Heart right ventricle (tissue), 16 donors: ENCODE results near the gene RBM38. TPM values are rescaled to one million over a fixed set of nuclear protein-coding genes. Genes with fewer than 3 reads are reported as not detected.

Experiments
- ATAC-seq, 8 donors: fragments of 200-7000 bp; cut with Tn5 transposase; one replicate each; pipeline ENCODE4 v1.9.1; 2020; ENCODE audit warnings: mild to moderate bottlenecking in 8 of 8, moderate library complexity in 8 of 8, moderate number of reproducible peaks in 1 of 8
- DNase-seq, 2 donors: peaks; one replicate each; pipeline ENCODE4 v3.0.0-alpha.2; 2020
- H3K27ac ChIP-seq, 10 donors: fragments of 200-600 bp; sonication (generic) in 2 of 10; one replicate each; pipeline versions ENCODE4 v1.5.0 to v1.8.0; 2020 to 2022; ENCODE audit warnings: mild to moderate bottlenecking in 3 of 10
- H3K27me3 ChIP-seq, 7 donors: fragments of 200-600 bp; one replicate each; pipeline ENCODE4 v1.8.0; 2021 to 2022; ENCODE audit warnings: mild to moderate bottlenecking in 2 of 7
- H3K36me3 ChIP-seq, 9 donors: fragments of 200-600 bp; sonication (generic) in 1 of 9; one replicate each; pipeline versions ENCODE4 v1.5.0 to v1.8.0; 2020 to 2022; ENCODE audit warnings: mild to moderate bottlenecking in 2 of 9
- H3K4me1 ChIP-seq, 9 donors: fragments of 200-600 bp; sonication (generic) in 1 of 9; one replicate each; pipeline versions ENCODE4 v1.5.0 to v1.8.0; 2020 to 2022; ENCODE audit warnings: mild to moderate bottlenecking in 4 of 9
- H3K4me3 ChIP-seq, 10 donors: fragments of 200-600 bp; sonication (generic) in 2 of 10; one replicate each; pipeline versions ENCODE4 v1.5.0 to v1.8.0; 2020 to 2022; ENCODE audit warnings: mild to moderate bottlenecking in 7 of 10, moderate library complexity in 2 of 10
- H3K9me3 ChIP-seq, 11 donors: fragments of 200-600 bp in 10 of 11; sonication (generic) in 2 of 11; one replicate each; pipeline versions ENCODE4 v1.5.0 to v1.8.0; 2013 to 2022; ENCODE audit warnings: mild to moderate bottlenecking in 2 of 11, control low read depth in 1 of 11, moderate library complexity in 1 of 11
- WGBS, 2 donors: extraction: QIAGEN DNeasy Blood & Tissue Kit; methylation state at CpG; one replicate each; pipeline ENCODE4 v1.1.7; 2013; ENCODE audit warnings: inconsistent platforms in 1 of 2; 5-methylcytosine and 5-hydroxymethylcytosine counted together
- intact Hi-C, 10 donors: fragments of 100-400 bp; cut with DNase I; formaldehyde crosslinking; loops; one replicate each; pipeline versions ENCODE4 v1.11.1 to v1.14.2; 2022
- long read RNA-seq, 3 donors: library from polyadenylated mRNA; unstranded; transcript quantifications; one replicate each; pipeline ENCODE4 v2.0.0, GENCODE V29; 2020 to 2021
- polyA plus RNA-seq, 2 donors: library from polyadenylated mRNA; stranded (reverse); fragments of 200-250 nt; gene quantifications; one replicate each; pipeline ENCODE4 v1.2.3, GENCODE V29; 2013
- total RNA-seq, 10 donors: library from RNA; stranded (reverse); fragmentation: NEBNext Ultra II Directional in 3 of 10; extraction: Animal tissue kit (Norgen Biotek cat#: 25700) in 3 of 10; gene quantifications; one replicate each; pipeline versions ENCODE4 v1.2.1 to v1.2.4, GENCODE V29; 2021 to 2023
- TF ChIP-seq, protein P1 (sequence below), 9 donors: fragments of 200-600 bp; sonication (generic) in 2 of 9; IDR thresholded peaks; one replicate each; pipeline versions ENCODE4 v1.5.0 to v1.8.0; 2021 to 2022; ENCODE audit warnings: antibody characterized with exemption in 9 of 9, mild to moderate bottlenecking in 5 of 9, moderate library complexity in 1 of 9
- donor health status: Arrhythmogenic right ventricular cardiomyopathy.
- donor health status: ischemic (EF 13 %, LVEDD 7.1; RV severe dilation, severe dysfunction).
- donor health status: healthy with polysubstance abuse.
- donor health status: DM: no; HTN: yes; CAD: no.
- donor health status: DM: no; HTN: no; CAD: no.
- donor health status: ischemic (EF 25% LVEDD 6.9; RV normal size, moderate dysfunction).
- donor health status: ischemic (EF 25% LVEDD 5.7; RV mildly dilated, moderate dysfunction).
- donor health status: healthy.
- donor health status: DM: yes; HTN: yes; CAD: no.
- donor health status: Ischemic cardiomyopathy.
- donor health status: ischemic (EF 35%, LVEDD 5.7; RV mildly dilated, moderate dysfunction).
- donor health status: nonischemic (EF 11% LVEDD 7.7; RV severe dilation, severe dysfunction).
- donor health status: DM: yes; HTN: yes; CAD: no.
- donor health status: PGD.
- donor health status: ischemic (EF 29% LVEDD 5.4; RV normal size, mild dysfunction).
- donor health status: nonischemic (EF 23%, LVEDD 6.1; RV moderate dilation, normal function).

Gene RBM38
- total RNA-seq = 100 to 1,000 TPM in 1 of 10 donors, 10 to 100 TPM in 9; 35.5 to 119 (median 50.2) TPM
- 100 to 1,000 TPM in 1 of 2 donors, 10 to 100 TPM in 1; 47.6 to 104 TPM for polyA plus RNA-seq
- long read RNA-seq, donor 1, transcript RBM38-203 (4 exons, 2,382 nt) = major isoform, 79 of 208 reads
- long read RNA-seq, donor 1, partial matches to known transcripts = 124 of 208 reads
- long read RNA-seq, donor 1, other reads (novel, unspliced or antisense) = 2 of 208 reads
- long read RNA-seq, donor 2, transcript RBM38-203 (4 exons, 2,382 nt) = major isoform, 116 of 313 reads
- long read RNA-seq, donor 2, partial matches to known transcripts = 178 of 313 reads
- long read RNA-seq, donor 2, other reads (novel, unspliced or antisense) = 15 of 313 reads
- long read RNA-seq, donor 3, transcript RBM38-203 (4 exons, 2,382 nt) = major isoform, 41 of 195 reads
- long read RNA-seq, donor 3, partial matches to known transcripts = 137 of 195 reads
- long read RNA-seq, donor 3, other reads (novel, unspliced or antisense) = 15 of 195 reads

DNA sequence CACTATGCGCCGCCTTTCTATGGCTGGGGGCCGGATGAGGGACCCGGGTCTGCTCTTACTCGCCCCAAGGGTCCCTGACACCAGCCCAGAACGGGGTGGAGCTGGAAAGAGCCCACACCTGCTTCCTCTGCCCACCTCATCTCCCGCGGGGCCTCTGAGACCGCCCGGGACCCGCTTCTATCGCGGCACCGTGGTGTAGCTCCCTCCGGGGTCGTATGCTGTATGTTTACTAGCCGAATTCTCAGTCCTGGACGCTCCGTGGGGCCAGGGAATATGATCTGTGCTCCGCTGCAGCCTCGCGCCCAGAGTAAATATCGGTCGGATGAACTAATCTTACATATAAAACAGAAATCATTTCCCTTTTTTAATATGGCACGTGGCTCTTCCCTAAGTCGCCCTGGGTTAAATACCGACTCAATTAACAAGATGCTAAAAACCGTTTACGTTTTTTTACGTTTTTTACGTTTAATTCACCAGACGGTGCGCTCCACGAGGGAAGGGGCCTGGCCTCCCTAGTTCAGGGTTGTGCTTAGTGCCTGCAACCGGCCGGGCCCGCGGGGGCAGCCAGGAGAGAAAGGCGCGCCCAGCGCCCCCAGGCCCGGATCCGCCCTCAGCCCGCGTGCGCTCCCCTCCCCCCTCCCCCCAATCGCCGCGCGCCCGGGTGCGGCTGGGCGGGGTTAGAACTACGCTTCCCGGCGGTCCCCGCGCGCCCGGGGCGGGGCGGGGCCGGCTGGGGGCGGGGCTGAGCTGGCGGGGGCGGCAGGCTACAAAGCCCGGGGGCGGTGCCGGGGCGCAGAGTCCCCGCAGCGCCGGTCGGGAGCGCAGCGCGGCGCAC is at the start of gene RBM38:
RBM38 (plus strand) TSS at position 793 of the 835 bp plus-strand sequence. CDS start 186 bp downstream, outside the sequence.
- Histone ChIP-seq H3K4me3 (peak within 1 kb of the TSS; percentile 69 to 84 (median 73)), H3K27ac (peak within 1 kb of the TSS; percentile 88 to 97 (median 90)), H3K4me1 (peaks cover 11 to 61% (median 55%) of the 10 kb centered on the region in 9 donors), H3K27me3 (no peaks in the 10 kb centered on the region), H3K9me3 (peaks cover 0 to 4% (median 0%) of the 10 kb centered on the region in 11 donors), H3K36me3 (peaks cover 0 to 26% (median 0%) of the 10 kb centered on the region in 9 donors)
- ATAC-seq (peak; percentile 43 to 83 (median 66)), DNase-seq (peak; percentile 60 to 78)
- WGBS, 2 donors = 28 to 48% methylated on average over 44 to 77 of the region's 78 CpGs
- TF ChIP-seq, protein P1, sequence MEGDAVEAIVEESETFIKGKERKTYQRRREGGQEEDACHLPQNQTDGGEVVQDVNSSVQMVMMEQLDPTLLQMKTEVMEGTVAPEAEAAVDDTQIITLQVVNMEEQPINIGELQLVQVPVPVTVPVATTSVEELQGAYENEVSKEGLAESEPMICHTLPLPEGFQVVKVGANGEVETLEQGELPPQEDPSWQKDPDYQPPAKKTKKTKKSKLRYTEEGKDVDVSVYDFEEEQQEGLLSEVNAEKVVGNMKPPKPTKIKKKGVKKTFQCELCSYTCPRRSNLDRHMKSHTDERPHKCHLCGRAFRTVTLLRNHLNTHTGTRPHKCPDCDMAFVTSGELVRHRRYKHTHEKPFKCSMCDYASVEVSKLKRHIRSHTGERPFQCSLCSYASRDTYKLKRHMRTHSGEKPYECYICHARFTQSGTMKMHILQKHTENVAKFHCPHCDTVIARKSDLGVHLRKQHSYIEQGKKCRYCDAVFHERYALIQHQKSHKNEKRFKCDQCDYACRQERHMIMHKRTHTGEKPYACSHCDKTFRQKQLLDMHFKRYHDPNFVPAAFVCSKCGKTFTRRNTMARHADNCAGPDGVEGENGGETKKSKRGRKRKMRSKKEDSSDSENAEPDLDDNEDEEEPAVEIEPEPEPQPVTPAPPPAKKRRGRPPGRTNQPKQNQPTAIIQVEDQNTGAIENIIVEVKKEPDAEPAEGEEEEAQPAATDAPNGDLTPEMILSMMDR (IDR thresholded peaks at IDR 0.05) = no peak
- intact Hi-C loops = loop anchor here in 2 of 10 donors (5.0 kb wide), 2 partner anchors 46 to 51 kb away; no protein-coding TSS in a partner anchor

DNA sequence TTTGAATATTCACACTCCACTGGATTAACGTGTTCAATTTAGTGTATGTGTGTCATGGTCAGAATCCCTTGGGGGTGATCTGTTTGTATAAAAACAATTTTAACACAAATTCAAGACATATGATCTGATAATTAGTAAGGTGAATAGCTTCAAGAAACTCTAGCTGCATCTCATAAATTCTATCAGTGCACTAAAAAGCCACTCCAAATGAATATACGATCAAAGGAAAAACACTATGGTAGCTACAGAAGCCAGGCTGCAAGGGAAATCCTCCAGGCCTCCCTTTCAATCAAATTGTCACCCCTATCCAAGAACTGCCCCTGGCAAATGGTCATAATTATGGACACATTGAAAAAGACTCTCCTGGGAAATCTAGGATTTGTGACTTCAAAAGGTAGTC is 49.5 kb upstream of the RBM38 start:
- Histone ChIP-seq H3K9me3 (no peaks in the 10 kb centered on the region), H3K27ac (no peak overlapping the region), H3K4me1 (no peaks in the 10 kb centered on the region), H3K4me3 (no peak overlapping the region), H3K36me3 (no peaks in the 10 kb centered on the region), H3K27me3 (peaks cover 0 to 68% (median 20%) of the 10 kb centered on the region in 7 donors)
- intact Hi-C loops = loop anchor here in 2 of 10 donors (5.0 to 10.0 kb wide), 3 partner anchors 249 to 797 kb away; no protein-coding TSS in a partner anchor
- 64 to 67% methylated on average over 2 of the region's 2 CpGs for WGBS, 2 donors
- ATAC-seq (no peak), DNase-seq (no peak)
- TF ChIP-seq, protein P1 (IDR thresholded peaks at IDR 0.05) = no peak

DNA sequence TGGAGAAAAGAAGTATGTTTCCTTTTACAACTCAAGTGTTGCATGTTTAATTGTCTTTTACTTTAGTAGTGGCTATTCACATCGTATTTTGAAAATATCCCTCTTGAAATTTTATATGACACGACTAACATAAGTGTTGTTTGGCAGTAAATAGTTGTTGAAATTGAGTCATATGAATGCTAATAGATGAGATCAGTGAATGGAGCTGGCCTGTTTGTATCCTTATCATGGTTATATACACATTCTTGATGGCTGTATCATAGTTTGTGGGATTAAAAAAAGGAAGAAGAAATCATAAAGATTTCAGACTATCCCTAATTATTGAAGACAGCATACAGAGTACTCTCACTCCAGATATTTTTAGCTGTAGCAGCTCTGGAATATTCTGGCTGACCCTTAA is 48.4 kb upstream of the RBM38 start:
- no peak overlapping the region for H3K27ac ChIP-seq
- DNase-seq (no peak), ATAC-seq (no peak)
- no peak overlapping the region for H3K4me3 ChIP-seq
- TF ChIP-seq, protein P1 (IDR thresholded peaks at IDR 0.05) = no peak
- no peaks in the 10 kb centered on the region for H3K36me3 ChIP-seq
- intact Hi-C loops = loop anchor here in 2 of 10 donors (5.0 to 10.0 kb wide), 3 partner anchors 251 to 798 kb away; no protein-coding TSS in a partner anchor
- no peaks in the 10 kb centered on the region for H3K4me1 ChIP-seq
- no peaks in the 10 kb centered on the region for H3K9me3 ChIP-seq
- WGBS, 2 donors = 58 to 63% methylated on average over 2 of the region's 2 CpGs
- peaks cover 0 to 62% (median 13%) of the 10 kb centered on the region in 7 donors for H3K27me3 ChIP-seq

DNA sequence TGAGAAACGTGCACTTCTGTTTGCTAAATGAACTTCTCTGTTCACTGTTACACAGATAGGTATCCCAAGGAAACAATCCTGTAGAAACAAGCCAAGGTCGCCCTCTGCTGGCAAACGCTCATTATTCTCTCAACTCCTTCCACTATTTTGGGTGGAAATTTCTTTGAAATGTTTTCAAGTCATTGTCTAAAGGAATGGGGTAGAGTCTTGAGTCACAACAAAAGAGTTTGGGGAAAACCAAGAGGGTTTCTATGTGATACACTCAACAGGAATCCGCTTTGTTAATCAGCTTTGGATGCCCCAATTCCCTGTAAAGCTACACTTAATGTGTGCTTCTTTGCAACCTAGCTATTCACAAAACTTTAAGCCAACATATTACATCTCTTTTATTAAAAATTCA is 44.7 kb upstream of the RBM38 start:
- TF ChIP-seq, protein P1 (IDR thresholded peaks at IDR 0.05) = peak; percentile 46 to 83 (median 79)
- DNase-seq (peak; percentile 62 to 69), ATAC-seq (peak in 5 of 8 donors; percentile 44 to 59 (median 49))
- Histone ChIP-seq H3K4me3 (no peak overlapping the region), H3K36me3 (no peaks in the 10 kb centered on the region), H3K4me1 (peaks cover 0 to 3% (median 0%) of the 10 kb centered on the region in 9 donors), H3K27me3 (peaks cover 0 to 44% (median 4%) of the 10 kb centered on the region in 7 donors), H3K9me3 (no peaks in the 10 kb centered on the region), H3K27ac (no peak overlapping the region)
- whole genome bisulfite sequencing, 2 donors = 0 to 1% methylated on average over 4 of the region's 4 CpGs
- intact Hi-C loops = loop anchor here (1.0 to 10.0 kb wide), 8 partner anchors 254 to 802 kb away; no protein-coding TSS in a partner anchor
